Common myeloid progenitor, CD34-positive (primary cell): ENCODE data around the gene CDS1.

Experiments used
- CTCF ChIA-PET: fragments of 350-600 bp; sonication (Branson Sonifier 250); formaldehyde crosslinking; loops from one replicate; lab custom pipeline; 2021; ENCODE audit warnings: antibody characterized with exemption; lab: Charles Lee
- POLR2A ChIA-PET: fragments of 350-600 bp; sonication (Branson Sonifier 250); formaldehyde crosslinking; loops from one replicate; lab custom pipeline; 2021; ENCODE audit warnings: antibody characterized with exemption; lab: Charles Lee
- DNase-seq, 3 donors: peaks; one replicate each; pipeline versions ENCODE4 v3.0.0 to v3.0.0-alpha.2; 2013
- H3K27ac ChIP-seq, 2 experiments: 1 replicate in 1 of 2; 2 replicates in 1 of 2; pipeline ENCODE4 v1.7.0; 2013; ENCODE audit warnings: inconsistent platforms in 2 of 2, low read length in 2 of 2, mild to moderate bottlenecking in 2 of 2, low read depth in 1 of 2, moderate library complexity in 1 of 2; ENCODE audit not compliant: severe bottlenecking in 2 of 2, insufficient read depth in 1 of 2, poor library complexity in 1 of 2
- H3K27me3 ChIP-seq, 5 experiments: replicated peaks in 2 of 5; 1 replicate in 3 of 5; 2 replicates in 2 of 5; pipeline versions ENCODE4 v1.6.1 to v1.7.0; 2013; ENCODE audit warnings: low read length in 4 of 5, mild to moderate bottlenecking in 2 of 5, moderate library complexity in 2 of 5, inconsistent platforms in 1 of 5; ENCODE audit not compliant: insufficient read depth in 5 of 5, control insufficient read depth in 4 of 5
- H3K36me3 ChIP-seq, 4 experiments: 1 replicate in 2 of 4; 2 replicates in 2 of 4; pipeline versions ENCODE4 v1.6.1 to v1.7.0; 2013; ENCODE audit warnings: low read length in 3 of 4, control low read depth in 1 of 4, mild to moderate bottlenecking in 1 of 4; ENCODE audit not compliant: control insufficient read depth in 4 of 4, insufficient read depth in 4 of 4
- H3K4me1 ChIP-seq, 4 experiments: 1 replicate in 3 of 4; 2 replicates in 1 of 4; pipeline versions ENCODE4 v1.6.1 to v1.7.1; 2013; ENCODE audit warnings: low read length in 3 of 4, mild to moderate bottlenecking in 3 of 4, control low read depth in 1 of 4, inconsistent platforms in 1 of 4, moderate library complexity in 1 of 4; ENCODE audit not compliant: control insufficient read depth in 4 of 4, insufficient read depth in 4 of 4; ENCODE audit errors: control extremely low read depth in 1 of 4
- H3K4me3 ChIP-seq, 7 experiments: 1 replicate in 4 of 7; 2 replicates in 3 of 7; pipeline versions ENCODE4 v1.5.1 to v1.7.0; 2013; ENCODE audit warnings: mild to moderate bottlenecking in 7 of 7, low read length in 6 of 7, moderate library complexity in 6 of 7, inconsistent platforms in 2 of 7, low read depth in 2 of 7, control low read depth in 1 of 7; ENCODE audit not compliant: insufficient read depth in 4 of 7, control insufficient read depth in 1 of 7; ENCODE audit errors: extremely low read depth in 1 of 7
- H3K9me3 ChIP-seq, 5 experiments: 1 replicate in 4 of 5; 2 replicates in 1 of 5; pipeline versions ENCODE4 v1.6.1 to v1.7.1; 2013; ENCODE audit warnings: low read length in 4 of 5, mild to moderate bottlenecking in 2 of 5, inconsistent platforms in 1 of 5, low read depth in 1 of 5, moderate library complexity in 1 of 5; ENCODE audit not compliant: control insufficient read depth in 4 of 5, insufficient read depth in 2 of 5; ENCODE audit errors: control extremely low read depth in 1 of 5
- WGBS: methylation state at CpG from one replicate; pipeline ENCODE4 v1.1.5; 2013; ENCODE audit not compliant: insufficient coverage; 5-methylcytosine and 5-hydroxymethylcytosine counted together

The CDS1 gene

DNA sequence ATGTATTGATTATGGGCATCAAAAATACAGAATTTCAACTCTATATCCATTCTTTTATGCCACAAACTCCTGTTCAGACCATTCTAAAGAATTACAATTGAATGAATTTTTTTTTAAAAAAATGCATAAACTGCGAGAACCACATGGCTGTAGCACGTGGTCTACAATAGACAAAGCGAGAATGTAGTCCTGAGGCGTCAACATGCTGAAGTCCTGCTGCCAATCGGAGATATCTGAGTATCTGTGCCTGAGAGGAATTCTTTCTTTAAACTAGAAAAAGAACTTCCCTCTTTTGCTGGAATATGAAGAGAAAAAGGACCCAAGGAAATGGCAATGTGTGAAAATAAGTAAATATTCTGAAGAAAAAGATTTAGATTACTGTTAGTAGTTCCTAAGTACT, 105.7 kb downstream of the CDS1 start:
- POLR2A ChIA-PET, result no interaction called here
- CTCF ChIA-PET, result no interaction called here
- no peak for DNase-seq
- Histone ChIP-seq H3K27ac (no peak overlapping the region), H3K9me3 (no peaks in the 10 kb centered on the region), H3K4me1 (peaks cover 0 to 13% (median 0%) of the 10 kb centered on the region in 4 experiments), H3K27me3 (no peaks in the 10 kb centered on the region), H3K4me3 (no peak overlapping the region), H3K36me3 (peaks cover 1 to 19% (median 5%) of the 10 kb centered on the region in 4 experiments)
- WGBS, result 100% methylated on average over 5 of the region's 5 CpGs

DNA sequence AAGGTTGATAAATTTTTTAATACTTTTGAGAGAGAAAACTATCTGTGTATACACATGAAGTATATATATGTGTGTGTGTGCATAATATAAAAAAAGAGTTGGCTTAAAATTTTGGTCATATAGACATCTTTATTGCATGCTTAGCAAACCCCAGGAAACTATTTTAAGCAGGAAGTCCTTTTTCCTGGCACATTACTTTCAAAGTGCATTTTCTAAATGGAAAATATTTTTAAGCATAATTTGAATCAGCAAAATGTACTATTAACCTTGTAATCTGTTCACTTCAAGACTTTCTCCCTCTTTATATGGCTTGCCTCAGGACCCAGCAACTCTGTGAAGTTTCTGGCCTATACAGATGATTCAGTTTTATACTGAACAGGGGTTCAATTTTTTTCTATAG, 106.3 kb downstream of the CDS1 start:
- Histone ChIP-seq H3K9me3 (no peaks in the 10 kb centered on the region), H3K4me1 (peaks cover 0 to 13% (median 0%) of the 10 kb centered on the region in 4 experiments), H3K4me3 (no peak overlapping the region), H3K27ac (no peak overlapping the region), H3K27me3 (no peaks in the 10 kb centered on the region), H3K36me3 (peaks cover 0 to 15% (median 3%) of the 10 kb centered on the region in 4 experiments)
- CTCF ChIA-PET, result interaction anchor here (1.0 kb wide), 1 partner anchor 8 kb away, joined by 4 read pairs; no protein-coding TSS in a partner anchor
- POLR2A ChIA-PET, result no interaction called here
- DNase-seq, result no peak

DNA sequence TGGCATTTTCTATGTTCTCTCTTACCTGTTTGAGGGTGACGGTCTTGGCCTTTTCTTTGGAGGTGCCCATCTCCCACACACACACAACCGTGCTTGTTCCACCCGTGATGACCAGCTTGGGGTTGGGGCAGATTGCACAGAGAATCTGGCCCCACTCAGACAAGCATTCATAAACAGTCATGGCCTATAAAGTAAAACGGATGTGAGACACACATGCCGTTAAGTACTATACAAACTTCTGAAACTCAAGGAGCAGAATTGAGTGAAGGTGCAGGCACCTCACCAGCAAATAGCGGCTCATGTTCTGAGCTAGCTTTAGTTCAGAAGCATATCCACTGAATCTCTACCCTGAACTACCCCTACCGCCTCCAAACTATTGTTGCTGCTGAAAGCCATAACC, 107.6 kb downstream of the CDS1 start:
- DNase-seq, result no peak
- peaks cover 0 to 13% (median 0%) of the 10 kb centered on the region in 4 experiments for H3K4me1 ChIP-seq
- ChIA-PET POLR2A (no interaction called here), CTCF (no interaction called here)
- H3K36me3 ChIP-seq, result peaks cover 3 to 23% (median 6%) of the 10 kb centered on the region in 4 experiments
- WGBS, result 97% methylated on average over 4 of the region's 7 CpGs
- H3K27me3 ChIP-seq, result no peaks in the 10 kb centered on the region
- no peaks in the 10 kb centered on the region for H3K9me3 ChIP-seq
- no peak overlapping the region for H3K27ac ChIP-seq
- H3K4me3 ChIP-seq, result no peak overlapping the region

- no peaks in the 10 kb centered on the region for H3K9me3 ChIP-seq
- ChIA-PET CTCF (no interaction called here), POLR2A (no interaction called here)
- H3K4me1 ChIP-seq, result peaks cover 0 to 13% (median 0%) of the 10 kb centered on the region in 4 experiments
- peaks cover 3 to 27% (median 6%) of the 10 kb centered on the region in 4 experiments for H3K36me3 ChIP-seq
- H3K27ac ChIP-seq, result no peak overlapping the region
- DNase-seq, result peak in 2 of 3 donors; percentile 3 to 15
- H3K27me3 ChIP-seq, result no peaks in the 10 kb centered on the region
- H3K4me3 ChIP-seq, result no peak overlapping the region
- WGBS, result 80% methylated on average over 1 of the region's 1 CpG
Observed at GRCh38 chr4:84691170-84691691, 108.3 kb downstream of the CDS1 start.

DNA sequence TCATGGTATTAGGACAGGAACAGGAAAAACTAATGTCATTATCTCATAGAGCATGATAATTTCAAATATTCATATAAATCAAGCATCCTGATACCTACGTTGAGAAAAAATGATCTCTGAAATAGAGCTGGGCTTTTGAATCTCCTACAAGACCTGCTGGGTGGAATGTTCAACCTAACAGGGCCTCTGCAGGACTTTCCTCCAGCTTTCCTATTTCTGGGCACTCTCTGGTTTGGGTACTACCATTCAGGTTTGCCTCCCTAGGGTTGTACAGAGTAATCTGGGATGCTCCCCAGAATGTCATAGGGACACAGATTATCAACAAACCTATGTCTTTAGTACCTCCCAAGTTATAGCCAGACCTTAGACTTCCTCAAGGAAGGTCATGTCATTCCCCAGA, 108.9 kb downstream of the CDS1 start:
- POLR2A ChIA-PET, result no interaction called here
- peaks cover 0 to 13% (median 0%) of the 10 kb centered on the region in 4 experiments for H3K4me1 ChIP-seq
- H3K27ac ChIP-seq, result no peak overlapping the region
- DNase-seq, result no peak
- no peaks in the 10 kb centered on the region for H3K27me3 ChIP-seq
- H3K36me3 ChIP-seq, result peaks cover 0 to 22% (median 6%) of the 10 kb centered on the region in 4 experiments
- CTCF ChIA-PET, result no interaction called here
- no peaks in the 10 kb centered on the region for H3K9me3 ChIP-seq
- H3K4me3 ChIP-seq, result no peak overlapping the region
- WGBS, result 100% methylated on average over 1 of the region's 1 CpG

DNA sequence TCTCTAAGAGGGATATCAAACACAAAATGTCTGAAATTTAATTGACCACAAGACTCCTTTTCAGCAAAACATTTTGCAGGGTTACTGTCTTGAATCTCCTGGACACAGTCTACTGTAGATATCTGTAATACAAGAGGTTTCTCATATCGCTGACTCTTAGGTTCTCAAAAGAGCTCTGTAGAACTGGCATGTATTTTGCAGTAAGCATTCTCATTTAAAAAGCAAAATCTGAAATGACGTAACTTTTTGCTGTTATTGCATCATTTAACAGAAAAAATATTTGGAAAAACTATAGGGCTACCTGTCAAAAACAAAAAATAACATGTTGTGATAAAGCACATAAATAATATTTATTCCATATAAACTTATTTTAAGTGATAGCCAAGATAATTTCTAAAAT, 114.2 kb downstream of the CDS1 start:
- ChIA-PET CTCF (no interaction called here), POLR2A (no interaction called here)
- no peak overlapping the region for H3K27ac ChIP-seq
- no peak for DNase-seq
- WGBS, result no CpG with 5 or more reads among the region's 2 CpGs
- no peaks in the 10 kb centered on the region for H3K9me3 ChIP-seq
- H3K4me3 ChIP-seq, result no peak overlapping the region
- H3K4me1 ChIP-seq, result peaks cover 0 to 3% (median 0%) of the 10 kb centered on the region in 4 experiments
- peaks cover 4 to 12% (median 10%) of the 10 kb centered on the region in 4 experiments for H3K36me3 ChIP-seq
- no peaks in the 10 kb centered on the region for H3K27me3 ChIP-seq

GRCh38 chr4:84697615-84698201, 114.8 kb downstream of the CDS1 start:
- H3K4me3 ChIP-seq, result no peak overlapping the region
- DNase-seq, result no peak
- peaks cover 5 to 13% (median 11%) of the 10 kb centered on the region in 4 experiments for H3K36me3 ChIP-seq
- H3K27ac ChIP-seq, result no peak overlapping the region
- ChIA-PET POLR2A (no interaction called here), CTCF (no interaction called here)
- no peaks in the 10 kb centered on the region for H3K27me3 ChIP-seq
- no peaks in the 10 kb centered on the region for H3K9me3 ChIP-seq
- no CpG with 5 or more reads among the region's 4 CpGs for WGBS
- peaks cover 0 to 3% (median 0%) of the 10 kb centered on the region in 4 experiments for H3K4me1 ChIP-seq
